ENCODE measurements around the gene CPNE9. TPM values are rescaled to one million over a fixed set of nuclear protein-coding genes. Genes with fewer than 3 reads are reported as not detected.

CPNE9 gene
- total and polyA plus RNA-seq, 2 of the 13 experiments (the other 11 are each of a cell fraction or from before 2014, with no cell fraction given): 0.20 TPM; not detected in 1

DNA sequence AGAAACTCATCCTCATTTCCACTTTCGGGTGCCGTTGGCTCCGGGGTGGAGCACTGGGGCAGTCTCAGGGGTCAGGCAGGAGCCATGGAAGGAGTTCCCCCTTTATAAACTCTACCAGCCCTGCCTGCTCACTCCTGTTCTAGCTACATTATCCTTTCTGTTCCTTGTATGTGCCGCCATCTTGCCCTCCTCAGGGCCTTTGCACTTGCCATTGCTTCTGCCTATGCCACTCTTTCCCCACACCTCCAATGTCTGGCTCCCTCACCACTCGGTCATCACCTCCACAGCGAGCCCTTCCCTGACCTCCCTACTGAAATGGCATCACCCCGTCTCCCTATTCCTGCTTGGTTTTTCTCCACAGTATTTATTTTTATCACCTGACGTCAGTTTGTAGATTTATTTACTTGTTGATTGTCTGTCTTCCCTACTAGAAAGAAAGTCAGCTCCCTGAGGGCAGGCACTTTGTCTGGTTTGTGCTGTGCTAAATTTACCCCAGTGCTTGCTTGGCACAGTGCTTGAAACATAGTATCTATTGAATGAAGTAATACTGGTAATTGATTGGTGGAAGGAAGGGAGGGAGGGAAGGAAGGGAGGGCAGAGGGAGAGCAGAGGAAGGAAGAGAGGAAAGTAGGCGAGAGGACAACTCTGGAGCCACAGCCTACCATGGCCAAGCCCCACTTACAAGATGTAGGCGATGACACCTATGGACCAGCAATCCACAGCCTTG lies 57.3 kb downstream of the CPNE9 start:
- ATAC-seq: no peak
- no peak overlapping the region for H2AFZ ChIP-seq (ENCODE audit: low read length)
- POLR2A ChIA-PET: interaction anchor here (3.5 kb wide), 1 partner anchor 11 kb away, joined by 12 read pairs; the partner anchor contains the start of gene OGG1
- no peak overlapping the region for H3K27ac ChIP-seq (ENCODE audit: extremely low read length, insufficient read depth, low read length)
- no peak for DNase-seq (ENCODE audit: low spot score)
- H3K36me3 ChIP-seq (replicated peaks in 1 of 2; ENCODE audit: control insufficient read depth in 1 of 2, insufficient read depth in 2 of 2, low read length in 2 of 2): peaks cover 6 to 68% of the 10 kb centered on the region in 2 experiments
- no peak for TF ChIP-seq DR1 (CRISPR knock-in tag; IDR thresholded peaks at IDR 0.05)
- TF ChIP-seq RBFOX2 (IDR thresholded peaks at IDR 0.05; ENCODE audit: low read depth, low read length): 0 out of 2 replicates have a peak, but pooled peaks have one; percentile 16
- WGBS (ENCODE audit: low lambda C conversion rate): 95% methylated on average over 10 of the region's 10 CpGs
- H3K4me1 ChIP-seq (ENCODE audit: insufficient read depth, low read length): no peaks in the 10 kb centered on the region
- intact Hi-C loops (cut with micrococcal nuclease; ENCODE audit: unreplicated experiment) (no loop called here), in situ Hi-C loops (cut with HindIII; ENCODE audit: extremely low pct_ligation_motif_present, low pct_unique_long_range_greater_than_20kb) (no loop called here)
- no peak overlapping the region for H3K4me3 ChIP-seq (replicated peaks in 1 of 3; ENCODE audit: insufficient read depth in 1 of 3, low read depth in 2 of 3, low read length in 3 of 3)
- TSS peak; percentile 27 for BruUV-seq (replicated peaks)
- H3K79me2 ChIP-seq (ENCODE audit: insufficient read depth, low read length): no peaks in the 10 kb centered on the region
- H3K4me2 ChIP-seq (ENCODE audit: low read depth, low read length): no peak overlapping the region
- FAIRE-seq: no peak
- H3K27me3 ChIP-seq (ENCODE audit: control insufficient read depth in 1 of 2, insufficient read depth in 2 of 2, low read length in 2 of 2): no peaks in the 10 kb centered on the region
- CTCF ChIA-PET (ENCODE audit: low intra/inter-chr PET ratio, low total read pairs): no interaction called here
- H4K20me1 ChIP-seq (ENCODE audit: insufficient read depth, low read length): no peaks in the 10 kb centered on the region
- H3K9ac ChIP-seq (ENCODE audit: insufficient read depth, low read depth, low read length): no peak overlapping the region
- no peaks in the 10 kb centered on the region for H3K9me3 ChIP-seq (ENCODE audit: low read length)

- no peak for DNase-seq (ENCODE audit: low spot score)
- H3K27me3 ChIP-seq (ENCODE audit: control insufficient read depth in 1 of 2, insufficient read depth in 2 of 2, low read length in 2 of 2): no peaks in the 10 kb centered on the region
- no peaks in the 10 kb centered on the region for H3K9me3 ChIP-seq (ENCODE audit: low read length)
- no peak overlapping the region for H3K4me2 ChIP-seq (ENCODE audit: low read depth, low read length)
- FAIRE-seq: no peak
- H4K20me1 ChIP-seq (ENCODE audit: insufficient read depth, low read length): no peaks in the 10 kb centered on the region
- no peak for TF ChIP-seq CREB3 (CRISPR knock-in tag; IDR thresholded peaks at IDR 0.05)
- no peak for TF ChIP-seq ZSCAN21 (CRISPR knock-in tag; IDR thresholded peaks at IDR 0.05; ENCODE audit: borderline replicate concordance)
- 0 out of 2 replicates have a peak, but pooled peaks have one; percentile 40 for TF ChIP-seq POLR2G (IDR thresholded peaks at IDR 0.05; ENCODE audit: low read depth, low read length)
- TF ChIP-seq POLR2A (IDR thresholded peaks at IDR 0.05; ENCODE audit: insufficient read depth in 1 of 2, low read depth in 2 of 2, low read length in 2 of 2): peak in 1 of 2 experiments; percentile 32; a peak in 1 of 4 replicates
- TF ChIP-seq THAP11 (CRISPR knock-in tag; IDR thresholded peaks at IDR 0.05): no peak
- no peak overlapping the region for H3K4me3 ChIP-seq (replicated peaks in 1 of 3; ENCODE audit: insufficient read depth in 1 of 3, low read depth in 2 of 3, low read length in 3 of 3)
- no peaks in the 10 kb centered on the region for H3K4me1 ChIP-seq (ENCODE audit: insufficient read depth, low read length)
- no peak for ATAC-seq
- POLR2A ChIA-PET: interaction anchor here (3.5 kb wide), 1 partner anchor 12 kb away, joined by 12 read pairs; the partner anchor contains the start of gene OGG1
- CTCF ChIA-PET (ENCODE audit: low intra/inter-chr PET ratio, low total read pairs): no interaction called here
- in situ Hi-C loops (cut with HindIII; ENCODE audit: extremely low pct_ligation_motif_present, low pct_unique_long_range_greater_than_20kb) (no loop called here), intact Hi-C loops (cut with micrococcal nuclease; ENCODE audit: unreplicated experiment) (no loop called here)
- no peak overlapping the region for H3K27ac ChIP-seq (ENCODE audit: extremely low read length, insufficient read depth, low read length)
- H2AFZ ChIP-seq (ENCODE audit: low read length): no peak overlapping the region
- peaks cover 6 to 60% of the 10 kb centered on the region in 2 experiments for H3K36me3 ChIP-seq (replicated peaks in 1 of 2; ENCODE audit: control insufficient read depth in 1 of 2, insufficient read depth in 2 of 2, low read length in 2 of 2)
- no peak overlapping the region for H3K9ac ChIP-seq (ENCODE audit: insufficient read depth, low read depth, low read length)
- H3K79me2 ChIP-seq (ENCODE audit: insufficient read depth, low read length): no peaks in the 10 kb centered on the region
- BruUV-seq (replicated peaks): TSS peak; percentile 14
- 97% methylated on average over 5 of the region's 5 CpGs for WGBS (ENCODE audit: low lambda C conversion rate)
Measured at GRCh38 chr3:9761919-9762318, 58.3 kb downstream of the CPNE9 start.

Data from HepG2 (cell line).